Measurements from ENCODE around the gene VGLL3. TPM values are rescaled to one million over a fixed set of nuclear protein-coding genes. Genes with fewer than 3 reads are reported as not detected.
"Not testable (repeated sequence)": the region's sequence is repeated elsewhere in the genome, so short reads cannot be mapped to it uniquely, and the experiment has no call there.

The VGLL3 gene, protein sequence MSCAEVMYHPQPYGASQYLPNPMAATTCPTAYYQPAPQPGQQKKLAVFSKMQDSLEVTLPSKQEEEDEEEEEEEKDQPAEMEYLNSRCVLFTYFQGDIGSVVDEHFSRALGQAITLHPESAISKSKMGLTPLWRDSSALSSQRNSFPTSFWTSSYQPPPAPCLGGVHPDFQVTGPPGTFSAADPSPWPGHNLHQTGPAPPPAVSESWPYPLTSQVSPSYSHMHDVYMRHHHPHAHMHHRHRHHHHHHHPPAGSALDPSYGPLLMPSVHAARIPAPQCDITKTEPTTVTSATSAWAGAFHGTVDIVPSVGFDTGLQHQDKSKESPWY
- 31.3 and 41.0 TPM in 2 replicates for total RNA-seq (2014; rRNA removed)
- polyA plus RNA-seq (2012), result 17.8 TPM

DNA sequence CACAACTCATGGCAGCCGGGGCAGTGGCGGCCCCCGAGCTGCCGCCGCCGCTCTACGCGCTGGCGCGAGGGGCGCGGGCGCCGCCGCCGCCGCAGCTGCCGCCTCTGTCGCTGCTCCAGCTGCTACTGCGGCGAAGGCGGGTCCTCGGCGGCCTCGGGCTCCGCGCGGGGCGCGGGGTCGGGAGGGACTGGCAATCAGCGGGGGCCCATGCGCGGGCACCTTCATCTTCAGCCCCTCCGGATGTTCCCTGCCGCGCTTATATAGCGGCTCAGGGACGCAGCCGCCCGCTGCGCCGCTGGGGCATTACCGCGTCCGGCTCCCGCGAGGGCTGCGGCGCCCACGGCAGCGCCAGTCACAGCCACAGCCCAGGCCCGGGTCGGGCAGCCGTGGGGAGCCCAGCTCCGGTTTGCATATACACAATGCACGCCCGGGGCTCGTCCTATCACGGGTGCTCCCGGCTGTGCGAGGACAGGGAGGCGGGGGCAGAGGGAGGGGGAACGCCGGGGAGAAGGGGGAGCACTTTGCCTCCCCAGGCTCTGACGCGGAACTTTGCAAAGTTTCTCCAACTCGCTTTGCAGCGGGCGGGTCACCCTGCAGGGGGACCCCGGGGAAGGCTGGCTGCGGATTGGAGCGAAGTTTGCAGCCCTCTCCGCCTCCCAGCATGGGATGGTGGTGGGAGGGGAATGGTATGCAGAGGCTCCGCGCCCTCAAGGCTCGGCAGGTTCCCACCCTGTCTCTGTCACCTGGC, at the start of gene VGLL3:
Gene VGLL3, minus strand, starts transcription at position 416 of the 748 bp plus-strand sequence. Its CDS starts 406 bp downstream, at position 10.
- DNase-seq (ENCODE audit: low read depth), result peak; percentile 91

DNA sequence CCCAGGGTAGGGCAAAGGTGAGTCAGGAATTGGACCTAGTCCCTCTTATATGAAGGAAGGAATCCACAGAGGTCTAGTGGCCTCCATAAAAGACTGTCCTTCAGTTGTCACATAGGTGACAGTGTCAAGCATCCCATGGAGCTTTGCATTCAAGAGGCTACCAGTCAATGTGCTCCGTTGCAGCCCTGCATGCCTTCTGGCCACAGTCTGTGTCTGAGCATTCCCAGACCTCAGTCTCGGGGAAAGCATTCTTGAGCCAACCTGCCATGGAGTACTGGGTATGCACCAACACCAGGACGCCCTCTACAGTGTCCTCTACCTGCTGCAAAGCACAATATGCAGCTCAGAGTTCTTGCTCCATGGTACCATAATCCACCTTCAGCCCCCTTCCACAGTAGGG, 46.7 kb upstream of the VGLL3 start:
- DNase-seq (ENCODE audit: low read depth), result no peak

DNA sequence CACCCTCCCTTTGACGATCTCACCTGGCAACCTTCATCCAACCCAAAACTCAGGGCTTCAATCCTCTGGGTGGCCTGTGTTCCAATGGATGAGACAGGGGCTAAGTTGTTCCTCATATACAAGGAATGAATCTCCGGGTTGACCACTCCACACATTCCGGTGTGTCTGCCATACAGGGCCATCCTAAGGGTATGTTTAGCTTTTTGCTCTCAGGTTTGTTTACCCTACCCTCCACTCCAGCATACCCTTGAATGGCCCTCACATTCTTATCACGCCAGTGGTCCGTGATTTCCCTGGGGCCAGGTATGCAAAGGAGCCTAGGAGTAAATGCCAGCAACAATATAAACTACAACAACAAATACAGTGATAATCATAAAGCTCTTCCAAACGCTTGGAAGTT, 45.7 kb upstream of the VGLL3 start:
- DNase-seq (ENCODE audit: low read depth), result no peak

DNA sequence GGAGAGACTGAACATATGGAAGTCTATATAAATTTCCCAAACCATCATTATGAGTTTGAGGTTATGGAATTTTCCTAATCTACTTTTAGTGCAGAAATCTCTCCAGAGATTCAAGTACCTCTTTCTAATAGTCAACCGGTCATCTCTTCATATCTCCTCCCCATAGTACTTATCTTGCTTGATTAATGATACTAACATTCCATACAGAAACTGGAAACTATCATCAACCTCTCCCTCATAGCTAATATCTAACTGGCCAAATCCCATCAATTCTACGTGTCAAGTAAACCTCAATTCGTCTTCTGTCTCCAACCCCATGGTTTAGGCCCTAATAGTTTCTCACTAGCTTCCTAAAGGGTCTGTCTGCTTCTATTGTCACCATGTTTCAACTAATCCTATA, 44.4 kb upstream of the VGLL3 start:
- DNase-seq (ENCODE audit: low read depth), result no peak

DNA sequence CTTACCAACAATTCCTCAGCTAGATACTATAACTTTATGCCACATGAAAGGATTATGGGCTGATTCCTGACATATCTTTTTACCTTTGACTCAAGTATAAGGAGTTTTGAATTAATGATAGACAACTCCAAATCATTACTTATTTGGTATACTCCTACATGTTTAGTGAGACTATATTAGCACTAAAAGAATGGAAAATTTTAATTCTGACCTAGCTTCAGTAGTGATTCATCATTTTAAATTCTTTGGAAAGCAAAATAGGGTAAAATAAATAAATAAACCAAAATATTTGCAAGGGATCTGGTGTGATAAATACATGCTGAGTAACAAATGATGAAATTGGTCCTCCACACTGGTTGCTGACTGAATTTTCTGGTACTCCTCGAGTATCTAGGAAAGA, 42.3 kb upstream of the VGLL3 start:
- DNase-seq (ENCODE audit: low read depth), result no peak

DNA sequence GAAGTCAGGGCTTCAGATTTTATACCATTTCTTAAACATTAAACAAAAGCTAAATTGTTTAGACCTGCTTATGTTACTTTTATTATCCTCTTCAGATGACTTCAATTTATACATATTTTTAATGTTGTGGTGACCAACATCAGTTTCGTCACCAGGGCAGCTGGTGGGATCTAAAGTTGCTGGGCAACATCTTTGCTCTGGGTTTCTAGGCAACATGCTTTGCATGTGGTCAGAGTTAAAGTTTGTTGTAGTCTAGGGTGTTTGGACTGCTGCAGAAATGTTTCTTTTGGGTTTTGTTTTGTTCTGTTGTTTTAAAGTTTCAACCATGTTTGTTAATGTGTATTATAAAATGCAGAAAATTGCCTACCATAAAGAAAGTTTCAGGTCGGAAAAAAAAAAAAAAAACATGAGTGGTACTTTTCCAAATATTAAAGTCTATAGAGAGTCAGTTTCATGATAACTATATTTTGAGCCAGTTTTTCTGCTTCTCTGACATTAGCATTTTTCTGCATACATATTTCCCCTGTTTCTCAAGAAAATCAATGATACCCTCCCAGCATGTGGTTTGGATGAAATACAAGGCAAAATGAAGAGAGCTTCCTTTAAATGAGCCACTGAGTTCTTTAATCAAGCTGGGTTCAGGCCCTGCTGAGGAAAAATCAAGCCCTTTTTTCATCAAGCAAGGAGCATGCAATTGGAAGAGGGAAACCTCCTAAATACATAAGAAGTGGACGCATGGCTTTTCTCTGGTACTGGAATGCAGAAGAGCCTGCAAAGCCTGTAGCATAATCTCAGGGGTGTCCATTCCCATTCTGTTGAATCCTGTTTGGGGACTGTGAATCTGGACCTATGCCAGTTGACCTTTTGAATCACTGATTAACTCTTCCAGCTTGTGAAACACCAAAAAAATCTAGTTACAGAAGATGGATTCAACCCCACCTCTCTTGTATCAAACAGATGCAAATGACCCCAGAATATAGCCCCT, 35.0 kb upstream of the VGLL3 start:
- peak; percentile 56 for DNase-seq (ENCODE audit: low read depth)

DNA sequence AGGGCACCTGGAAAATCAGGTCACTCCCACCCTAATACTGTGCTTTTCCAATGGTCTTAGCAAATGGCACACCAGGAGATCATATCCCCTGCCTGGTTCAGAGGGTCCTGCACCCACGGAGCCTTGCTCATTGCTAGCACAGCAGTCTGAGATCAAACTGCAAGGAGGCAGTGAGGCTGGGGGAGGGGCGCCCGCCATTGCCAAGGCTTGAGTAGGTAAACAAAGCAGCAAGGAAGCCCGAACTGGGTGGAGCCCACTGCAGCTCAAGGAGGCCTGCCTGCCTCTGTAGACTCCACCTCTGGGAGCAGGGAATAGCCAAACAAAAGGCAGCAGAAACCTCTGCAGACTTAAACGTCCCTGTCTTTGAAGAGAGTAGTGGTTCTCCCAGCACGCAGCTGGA, 26.4 kb upstream of the VGLL3 start:
- not testable (repeated sequence) for DNase-seq (ENCODE audit: low read depth)

DNA sequence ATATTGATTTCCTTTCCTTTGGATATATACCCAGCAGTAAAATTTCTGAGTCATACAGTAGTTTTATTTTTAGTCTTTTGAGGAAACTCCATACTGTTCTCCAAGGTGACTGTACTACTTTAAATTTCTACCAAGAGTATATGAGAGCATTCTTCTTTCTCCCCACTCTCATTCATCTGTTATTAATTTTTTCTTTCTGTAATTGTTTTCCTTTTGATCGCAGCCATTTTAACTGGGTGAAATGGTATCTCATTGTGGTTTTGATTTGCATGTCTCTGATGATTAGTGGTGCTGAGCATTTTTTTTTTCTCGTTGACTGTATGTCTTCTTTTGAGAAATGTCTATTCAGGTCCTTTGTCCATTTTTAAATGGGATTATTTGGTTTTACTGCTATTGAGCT, 18.3 kb upstream of the VGLL3 start:
- no peak for DNase-seq (ENCODE audit: low read depth)

DNA sequence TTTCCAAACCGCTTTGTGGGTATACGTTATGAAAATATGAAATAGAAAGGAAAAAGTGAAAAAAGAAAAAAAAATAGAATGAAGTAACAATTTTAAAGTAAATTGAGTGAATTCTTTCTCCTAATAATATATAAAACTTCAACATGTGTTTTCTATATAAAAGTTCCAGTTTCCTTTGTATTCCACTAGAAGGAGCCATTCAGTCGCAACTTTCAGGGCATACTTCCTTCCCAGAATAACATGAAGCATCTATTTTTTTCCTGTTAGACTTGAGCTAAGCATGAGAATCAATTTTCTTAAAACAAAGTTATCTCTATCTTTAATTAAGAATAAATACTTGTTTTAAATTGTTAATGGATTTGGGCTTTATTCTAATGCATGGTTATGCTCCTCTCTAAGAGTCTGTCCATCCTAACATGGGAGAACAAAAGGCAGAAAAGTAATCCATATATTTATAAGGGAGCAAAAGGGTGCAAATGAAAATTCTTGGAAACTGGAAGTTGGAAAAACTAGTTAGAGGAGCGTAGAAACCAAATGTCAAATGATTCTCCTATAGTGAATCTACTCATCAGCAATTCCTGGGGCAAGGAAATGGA, 16.0 kb upstream of the VGLL3 start:
- peak; percentile 34 for DNase-seq (ENCODE audit: low read depth)

DNA sequence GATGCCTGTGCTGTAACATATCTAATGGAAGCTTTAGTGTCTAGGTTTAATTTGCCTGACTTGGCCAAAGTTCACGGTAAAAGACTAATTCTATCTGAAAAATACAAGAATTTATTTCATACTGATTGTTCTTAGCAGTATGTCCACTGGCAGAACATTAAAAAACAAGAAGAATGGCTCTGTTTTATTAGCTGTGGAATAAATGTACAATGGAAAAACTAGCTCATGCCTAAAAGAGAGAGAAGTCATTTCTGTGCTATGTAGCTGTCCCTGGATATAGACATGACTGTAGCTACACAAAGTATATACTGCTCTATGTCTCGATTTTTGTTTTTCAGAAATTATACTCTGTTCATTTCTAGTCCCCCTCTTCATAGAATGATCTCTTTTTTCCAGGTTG, 13.9 kb upstream of the VGLL3 start:
- DNase-seq (ENCODE audit: low read depth), result no peak

DNA sequence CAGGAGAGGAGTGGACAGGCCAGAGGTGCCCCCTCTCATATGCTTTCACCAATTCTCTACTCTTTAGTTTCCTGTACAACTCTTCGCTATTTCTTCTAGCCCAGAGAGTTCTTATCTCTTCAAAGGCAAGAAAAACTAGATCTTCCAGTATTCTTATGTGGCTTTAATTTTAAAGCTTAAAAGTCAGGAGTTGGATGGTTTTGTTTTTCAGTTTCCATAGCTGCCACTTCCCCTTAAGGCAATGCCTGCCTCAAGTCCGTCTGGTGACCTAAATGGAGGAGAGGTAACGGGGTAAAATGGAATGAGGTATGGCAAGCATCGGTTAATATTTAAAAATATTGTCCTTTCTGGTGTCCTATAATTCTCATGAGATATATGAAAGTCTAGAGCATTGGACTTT, 11.4 kb upstream of the VGLL3 start:
- DNase-seq (ENCODE audit: low read depth), result no peak

DNA sequence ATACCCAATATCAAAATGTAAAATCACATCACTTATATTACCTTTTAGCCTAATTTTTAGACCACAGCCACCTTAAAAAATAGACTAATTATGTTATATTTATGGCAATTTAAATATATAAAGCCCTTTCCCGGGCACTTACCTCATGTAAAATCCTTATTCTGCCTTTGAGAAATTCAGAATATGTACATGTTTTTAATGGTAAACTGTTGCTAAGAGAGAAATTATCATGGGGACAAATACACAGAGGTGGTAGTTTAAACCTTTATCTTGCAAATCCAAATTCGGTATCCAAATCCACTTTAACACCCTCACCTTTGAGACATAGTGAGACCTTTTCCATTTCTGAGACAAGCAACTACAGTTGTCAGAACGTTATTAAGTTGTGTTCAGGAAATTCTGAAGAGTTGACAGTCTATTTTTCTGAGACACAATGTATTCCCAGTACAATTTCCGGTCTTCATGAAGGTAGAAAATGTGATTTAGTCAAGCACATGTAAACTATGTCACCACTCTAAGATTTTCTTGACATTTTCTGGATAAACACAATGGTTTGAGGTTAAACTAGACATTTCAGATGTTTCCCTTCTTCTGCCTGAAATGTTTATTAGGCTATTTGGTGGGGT, 10.6 kb upstream of the VGLL3 start:
- no peak for DNase-seq (ENCODE audit: low read depth)

DNA sequence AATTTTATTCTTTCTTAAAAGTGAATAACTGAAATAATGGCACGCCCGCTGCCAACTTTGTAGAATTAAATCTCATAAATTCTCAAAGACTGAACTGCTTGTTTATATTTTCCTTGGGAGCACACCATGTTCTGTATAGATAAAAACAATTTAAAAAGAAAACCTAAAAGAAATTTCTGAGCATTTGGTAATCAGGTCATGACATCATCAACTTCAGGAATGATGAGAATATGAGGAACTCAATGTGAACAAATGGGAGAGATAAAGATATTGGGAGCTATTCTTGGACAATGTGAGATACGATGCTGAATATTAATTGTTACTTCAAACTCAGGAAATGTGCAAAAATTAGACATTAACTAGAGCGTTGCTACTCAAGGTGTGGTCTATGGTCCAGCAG, 10.0 kb upstream of the VGLL3 start:
- DNase-seq (ENCODE audit: low read depth), result no peak

DNA sequence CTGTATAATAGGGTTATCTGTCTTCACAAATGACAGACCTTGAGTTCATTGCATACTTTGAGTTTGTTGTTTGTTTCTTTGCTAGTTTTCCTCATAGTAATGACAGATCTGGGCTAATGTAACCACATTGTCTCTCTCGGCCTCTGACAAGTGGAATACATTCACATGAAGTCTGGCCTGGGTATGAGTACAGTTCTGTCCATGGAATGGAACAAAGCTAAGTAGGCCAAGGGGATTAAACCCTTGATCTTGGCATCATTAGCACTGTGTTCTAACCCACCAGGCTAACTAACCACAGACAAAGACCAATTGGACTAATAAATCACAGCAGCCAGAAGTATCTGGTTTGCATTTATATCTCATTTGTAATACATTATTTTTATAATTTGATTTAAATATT, 7.6 kb upstream of the VGLL3 start:
- no peak for DNase-seq (ENCODE audit: low read depth)

DNA sequence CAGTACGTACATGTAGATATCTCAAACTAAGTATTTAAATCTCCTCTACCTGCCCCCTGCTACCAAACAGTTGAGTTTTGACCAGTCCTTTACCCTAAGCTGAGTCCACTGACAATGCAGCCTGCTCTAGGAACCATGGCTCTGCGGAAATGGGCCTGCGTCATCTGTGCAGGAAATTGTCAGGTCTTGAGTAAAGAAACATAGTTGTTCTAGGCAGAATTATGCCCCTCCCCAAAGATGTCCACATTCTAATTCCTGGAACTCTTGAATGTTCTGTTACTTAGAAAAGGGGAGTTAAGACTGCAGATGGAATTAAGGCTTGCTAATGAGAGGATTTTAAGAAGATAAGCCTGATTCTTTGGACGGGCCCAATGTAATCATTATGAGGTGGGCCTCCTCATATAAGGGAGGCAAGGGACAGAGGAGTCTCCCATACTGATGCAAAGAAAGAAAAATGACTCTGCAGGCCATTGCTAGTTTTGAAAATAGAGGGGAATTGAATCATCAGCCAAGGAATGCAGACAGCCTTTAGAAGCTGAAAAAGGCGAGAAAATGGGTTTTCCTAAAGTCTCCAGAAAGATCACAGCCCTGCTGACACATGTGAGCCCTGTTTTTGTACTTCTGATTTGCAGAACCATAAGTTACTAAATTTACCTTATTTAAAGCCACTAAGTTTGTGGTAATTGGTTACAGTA, 5.5 kb upstream of the VGLL3 start:
- peak; percentile 44 for DNase-seq (ENCODE audit: low read depth)

DNA sequence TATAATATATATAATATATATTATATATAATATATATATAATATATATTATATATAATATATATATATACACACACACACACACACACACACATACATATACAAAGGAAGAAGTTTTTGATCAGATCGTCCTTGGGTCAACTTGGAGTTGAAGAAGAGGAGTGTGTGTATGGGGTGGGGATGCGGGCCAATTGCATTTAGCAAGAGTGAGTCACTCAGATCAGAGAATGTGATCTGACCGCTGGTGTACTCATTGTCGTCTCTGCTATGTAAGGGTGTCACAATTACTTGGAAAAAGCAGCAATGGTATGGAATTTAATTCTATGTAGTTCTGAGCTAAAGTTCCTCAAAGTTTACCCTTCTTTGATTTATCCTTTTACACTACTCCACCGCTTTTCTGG, 4.6 kb upstream of the VGLL3 start:
- peak; percentile 79 for DNase-seq (ENCODE audit: low read depth)

DNA sequence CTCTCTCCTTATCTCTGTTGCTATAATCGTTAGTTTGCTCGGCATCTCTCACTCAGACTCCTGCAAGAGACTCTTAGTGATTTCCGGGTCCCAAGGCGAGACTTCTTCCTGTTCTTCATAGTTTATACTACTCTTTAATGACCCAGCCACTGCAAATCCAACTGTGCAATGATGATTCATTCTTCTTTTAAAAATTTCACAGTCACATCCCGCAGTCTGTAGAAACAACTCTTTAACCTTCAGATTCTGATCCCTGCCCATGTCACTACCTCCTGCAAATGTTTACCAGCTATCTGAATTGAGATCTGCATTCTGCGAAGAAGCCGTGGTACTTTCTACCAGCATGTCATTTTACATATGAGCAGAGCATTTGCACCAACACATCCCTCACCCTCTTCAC, 2.8 kb upstream of the VGLL3 start:
- DNase-seq (ENCODE audit: low read depth), result peak; percentile 79

DNA sequence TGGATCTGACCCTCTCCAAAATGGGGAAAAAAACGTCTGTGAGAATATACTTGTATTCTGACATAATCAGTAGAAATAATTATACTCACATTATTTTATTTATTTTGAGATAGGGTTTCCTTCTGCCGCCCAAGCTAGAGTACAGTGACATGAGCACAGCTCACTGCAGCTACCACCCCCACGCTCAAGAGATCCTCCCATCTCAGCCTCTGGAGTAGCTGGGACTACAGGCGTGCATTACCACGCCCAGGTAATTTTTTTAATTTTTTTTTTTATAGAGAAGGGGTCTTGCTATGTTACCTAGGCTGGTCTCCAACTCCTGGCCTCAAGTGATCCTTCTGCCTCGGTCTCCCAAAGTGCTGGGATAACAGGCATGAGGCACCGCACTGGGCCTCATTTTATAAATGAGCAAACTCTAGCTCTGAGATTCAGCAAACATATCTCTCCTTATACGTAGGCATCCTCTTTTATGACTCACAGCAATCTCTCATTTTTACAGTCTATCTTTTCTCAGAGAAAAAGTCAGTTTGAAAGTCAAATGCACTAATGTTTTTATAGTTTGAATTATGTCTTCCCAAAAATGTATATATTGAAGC, 989 bp upstream of the VGLL3 start:
- DNase-seq (ENCODE audit: low read depth), result peak; percentile 41

DNA sequence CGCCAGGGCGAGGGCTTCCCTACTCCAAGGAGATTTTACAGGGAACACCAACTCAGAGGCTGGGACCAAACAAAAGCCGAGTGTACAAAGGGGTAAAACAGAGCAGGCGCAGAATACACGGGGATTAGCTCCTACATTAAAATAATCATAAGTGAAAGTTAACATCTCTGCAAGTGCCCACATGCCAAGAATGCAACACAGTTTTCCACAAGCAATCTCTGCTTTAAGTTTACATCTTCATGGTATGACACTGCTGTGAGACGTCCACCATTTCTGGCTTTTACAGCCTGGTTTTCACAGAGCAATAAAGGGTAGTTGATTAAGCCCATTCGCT, 500 bp upstream of the VGLL3 start:
- DNase-seq (ENCODE audit: low read depth), result no peak

All from LHCN-M2 (cell line).